EH (cell line): ENCODE data around the gene CCDC88A.
"Not testable (repeated sequence)": the region's sequence is repeated elsewhere in the genome, so short reads cannot be mapped to it uniquely, and the experiment has no call there.

Experiments
- DNase-seq: peaks from one replicate; pipeline ENCODE4 v3.0.0-alpha.2; 2015; ENCODE audit warnings: low read depth

CCDC88A gene

GRCh38 chr2:55419679-55420438 is at the start of gene CCDC88A:
Gene CCDC88A (minus strand): TSS chr2:55419856. CDS start chr2:55419079, 777 bp downstream.
- DNase-seq, result peak; percentile 95

- no peak for DNase-seq
These were observed 42.0 kb upstream of the CCDC88A start for GRCh38 chr2:55461679-55462078.

GRCh38 chr2:55460562-55460961 is 40.9 kb upstream of the CCDC88A start:
- DNase-seq, result peak; percentile 20

GRCh38 chr2:55459714-55460274 is 40.1 kb upstream of the CCDC88A start:
- no peak for DNase-seq

GRCh38 chr2:55459279-55459678 is 39.6 kb upstream of the CCDC88A start:
- DNase-seq, result no peak

GRCh38 chr2:55454121-55454520 is 34.5 kb upstream of the CCDC88A start:
- DNase-seq, result no peak

GRCh38 chr2:55452879-55453278 is 33.2 kb upstream of the CCDC88A start:
- DNase-seq, result no peak

GRCh38 chr2:55451699-55452098 is 32.0 kb upstream of the CCDC88A start:
- no peak for DNase-seq

- not testable (repeated sequence) for DNase-seq
These were observed 30.4 kb upstream of the CCDC88A start for GRCh38 chr2:55450014-55450413.

GRCh38 chr2:55442045-55442760 is 22.5 kb upstream of the CCDC88A start:
- not testable (repeated sequence) for DNase-seq

GRCh38 chr2:55441280-55441892 is 21.7 kb upstream of the CCDC88A start:
- DNase-seq, result no peak

- DNase-seq, result no peak
These were observed 19.4 kb upstream of the CCDC88A start for GRCh38 chr2:55439101-55439397.

- no peak for DNase-seq
These were observed 18.9 kb upstream of the CCDC88A start for GRCh38 chr2:55438391-55439100.

- no peak for DNase-seq
These were observed 18.1 kb upstream of the CCDC88A start for GRCh38 chr2:55437515-55438390.

GRCh38 chr2:55431982-55432627 is 12.4 kb upstream of the CCDC88A start:
- peak; percentile 52 for DNase-seq

GRCh38 chr2:55430211-55430975 is 10.7 kb upstream of the CCDC88A start:
- DNase-seq, result peak; percentile 27

GRCh38 chr2:55428258-55428657 is 8.6 kb upstream of the CCDC88A start:
- DNase-seq, result no peak

GRCh38 chr2:55425431-55425831 is 5.8 kb upstream of the CCDC88A start:
- peak; percentile 92 for DNase-seq

- no peak for DNase-seq
These were observed 3.4 kb upstream of the CCDC88A start for GRCh38 chr2:55422876-55423665.
